Measurements from ENCODE around the gene MLPH. TPM values are rescaled to one million over a fixed set of nuclear protein-coding genes. Genes with fewer than 3 reads are reported as not detected.

MLPH gene
- total RNA-seq, 1 donor from 2014 or later, result not detected

DNA sequence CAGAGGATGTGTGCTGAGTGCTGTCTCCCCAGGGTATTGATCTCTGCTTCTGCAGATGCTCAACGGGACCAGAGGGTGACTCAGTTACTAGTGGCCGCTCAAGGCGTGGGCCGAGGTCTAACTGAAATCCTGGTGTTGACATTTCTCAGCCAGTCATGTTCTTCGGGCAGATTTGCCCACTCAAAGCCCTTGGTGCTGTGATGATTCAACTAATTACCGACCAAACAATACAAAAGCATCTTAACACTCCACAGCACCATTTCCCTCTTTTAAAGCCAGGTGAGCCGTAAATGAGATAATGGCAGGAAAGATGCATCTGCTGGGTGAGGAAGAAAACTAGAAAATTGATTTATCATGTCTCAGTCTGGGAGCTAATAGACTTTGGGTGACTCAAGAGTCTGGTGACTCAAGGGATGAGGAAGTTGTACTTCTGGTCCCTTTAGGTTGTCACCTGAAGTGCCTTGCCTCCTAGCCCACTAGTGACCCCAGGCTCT is 46.7 kb downstream of the MLPH start:
- H3K79me2 ChIP-seq (ENCODE audit: low read depth), result no peaks in the 10 kb centered on the region
- Mint-ChIP-seq H3K4me1 (peaks cover 14% of the 10 kb centered on the region), H3K36me3 (no peaks in the 10 kb centered on the region), H3K9me3 (no peaks in the 10 kb centered on the region), H3K4me3 (no peak overlapping the region), H3K27me3 (ENCODE audit: insufficient read depth, low read depth) (peaks cover 7% of the 10 kb centered on the region), H3K27ac (no peak overlapping the region)
- TF ChIP-seq EZH2phosphoT487 (IDR thresholded peaks at IDR 0.05), result no peak
- no peak for TF ChIP-seq EZH2 (IDR thresholded peaks at IDR 0.05)
- TF ChIP-seq, protein P1, sequence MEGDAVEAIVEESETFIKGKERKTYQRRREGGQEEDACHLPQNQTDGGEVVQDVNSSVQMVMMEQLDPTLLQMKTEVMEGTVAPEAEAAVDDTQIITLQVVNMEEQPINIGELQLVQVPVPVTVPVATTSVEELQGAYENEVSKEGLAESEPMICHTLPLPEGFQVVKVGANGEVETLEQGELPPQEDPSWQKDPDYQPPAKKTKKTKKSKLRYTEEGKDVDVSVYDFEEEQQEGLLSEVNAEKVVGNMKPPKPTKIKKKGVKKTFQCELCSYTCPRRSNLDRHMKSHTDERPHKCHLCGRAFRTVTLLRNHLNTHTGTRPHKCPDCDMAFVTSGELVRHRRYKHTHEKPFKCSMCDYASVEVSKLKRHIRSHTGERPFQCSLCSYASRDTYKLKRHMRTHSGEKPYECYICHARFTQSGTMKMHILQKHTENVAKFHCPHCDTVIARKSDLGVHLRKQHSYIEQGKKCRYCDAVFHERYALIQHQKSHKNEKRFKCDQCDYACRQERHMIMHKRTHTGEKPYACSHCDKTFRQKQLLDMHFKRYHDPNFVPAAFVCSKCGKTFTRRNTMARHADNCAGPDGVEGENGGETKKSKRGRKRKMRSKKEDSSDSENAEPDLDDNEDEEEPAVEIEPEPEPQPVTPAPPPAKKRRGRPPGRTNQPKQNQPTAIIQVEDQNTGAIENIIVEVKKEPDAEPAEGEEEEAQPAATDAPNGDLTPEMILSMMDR (IDR thresholded peaks at IDR 0.05), result no peak
- no peak overlapping the region for H3K4me2 ChIP-seq
- H3F3A ChIP-seq (ENCODE audit: low read depth), result no peaks in the 10 kb centered on the region
- no peak overlapping the region for H3K4me3 ChIP-seq
- H3K9me3 ChIP-seq (ENCODE audit: low read depth), result no peaks in the 10 kb centered on the region
- H3K27me3 ChIP-seq, result no peaks in the 10 kb centered on the region
- H3K36me3 ChIP-seq, result no peaks in the 10 kb centered on the region
- no peak overlapping the region for H3K27ac ChIP-seq
- DNase-seq (ENCODE audit: low spot score), result no peak
- H3K4me1 ChIP-seq, result no peaks in the 10 kb centered on the region
- H4K20me1 ChIP-seq (ENCODE audit: low read depth), result no peaks in the 10 kb centered on the region
- no peak overlapping the region for H3K9ac ChIP-seq
- no peak overlapping the region for H2AFZ ChIP-seq (replicated peaks)

DNA sequence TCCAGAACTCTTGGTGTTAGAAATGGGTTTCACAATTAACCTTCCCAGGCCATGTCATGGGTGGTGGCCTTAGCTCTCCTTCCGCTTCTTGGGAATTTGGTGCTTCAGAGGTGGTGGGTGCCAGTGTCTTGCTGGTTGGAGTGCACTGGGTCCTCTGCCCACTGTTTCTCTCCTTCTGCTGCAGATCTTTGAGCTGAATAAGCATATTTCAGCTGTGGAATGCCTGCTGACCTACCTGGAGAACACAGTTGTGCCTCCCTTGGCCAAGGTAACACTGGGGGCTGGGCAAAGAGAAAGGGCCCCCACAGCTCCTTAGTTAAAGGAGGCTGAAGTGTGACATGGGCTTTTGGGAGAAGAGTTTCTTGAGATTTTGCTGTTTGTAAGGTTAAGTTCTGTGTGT is 47.3 kb downstream of the MLPH start:
- Histone ChIP-seq H2AFZ (replicated peaks) (no peak overlapping the region), H3K9me3 (ENCODE audit: low read depth) (no peaks in the 10 kb centered on the region), H3K4me1 (no peaks in the 10 kb centered on the region), H3K79me2 (ENCODE audit: low read depth) (no peaks in the 10 kb centered on the region), H3K9ac (no peak overlapping the region), H3K27ac (no peak overlapping the region), H3K4me2 (no peak overlapping the region), H3K4me3 (no peak overlapping the region), H3K36me3 (no peaks in the 10 kb centered on the region), H4K20me1 (ENCODE audit: low read depth) (no peaks in the 10 kb centered on the region), H3F3A (ENCODE audit: low read depth) (no peaks in the 10 kb centered on the region), H3K27me3 (no peaks in the 10 kb centered on the region)
- Mint-ChIP-seq H3K27ac (no peak overlapping the region), H3K4me1 (peaks cover 15% of the 10 kb centered on the region), H3K27me3 (ENCODE audit: insufficient read depth, low read depth) (peaks cover 10% of the 10 kb centered on the region), H3K9me3 (no peaks in the 10 kb centered on the region), H3K4me3 (no peak overlapping the region), H3K36me3 (no peaks in the 10 kb centered on the region)
- DNase-seq (ENCODE audit: low spot score), result no peak
- no peak for TF ChIP-seq EZH2phosphoT487 (IDR thresholded peaks at IDR 0.05)
- no peak for TF ChIP-seq EZH2 (IDR thresholded peaks at IDR 0.05)
- TF ChIP-seq, protein P1 (IDR thresholded peaks at IDR 0.05), result no peak

DNA sequence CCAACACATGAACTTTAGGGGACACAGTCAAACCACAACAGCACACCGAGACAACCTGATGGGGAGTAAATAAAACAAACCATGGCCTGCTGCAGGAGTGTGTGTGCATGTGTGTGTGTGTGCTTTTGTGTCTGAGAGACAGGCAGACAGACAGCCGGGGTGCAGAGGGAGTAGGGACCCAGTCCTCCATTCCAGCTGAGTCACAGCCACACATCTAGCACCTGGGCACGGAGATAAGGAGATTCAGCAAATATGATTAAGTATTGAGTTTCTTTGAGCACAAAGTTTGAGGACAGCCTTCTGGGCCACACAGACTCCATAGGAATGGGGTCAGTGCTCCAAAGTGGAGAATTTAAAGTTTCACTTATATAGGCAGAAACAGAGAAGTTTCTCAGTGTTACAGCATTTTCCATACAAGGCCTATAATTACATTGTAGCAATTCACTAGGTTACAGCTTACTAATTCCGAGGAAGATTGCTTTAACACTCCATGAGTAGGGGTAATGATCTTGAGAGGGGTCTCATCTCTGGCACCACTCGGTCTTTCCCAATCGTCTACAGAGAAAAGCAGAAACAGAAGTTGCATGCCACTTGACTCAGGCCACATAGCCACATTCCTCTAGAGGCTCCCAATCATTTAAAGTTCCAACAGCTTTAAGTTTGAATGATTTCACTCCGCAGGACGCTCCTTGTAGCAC is 48.5 kb downstream of the MLPH start:
- Histone ChIP-seq H3K36me3 (no peaks in the 10 kb centered on the region), H3K27me3 (no peaks in the 10 kb centered on the region), H3K4me3 (no peak overlapping the region), H3K79me2 (ENCODE audit: low read depth) (no peaks in the 10 kb centered on the region), H2AFZ (replicated peaks) (no peak overlapping the region), H3F3A (ENCODE audit: low read depth) (no peaks in the 10 kb centered on the region), H4K20me1 (ENCODE audit: low read depth) (no peaks in the 10 kb centered on the region), H3K4me2 (no peak overlapping the region), H3K4me1 (no peaks in the 10 kb centered on the region), H3K27ac (no peak overlapping the region), H3K9me3 (ENCODE audit: low read depth) (no peaks in the 10 kb centered on the region), H3K9ac (no peak overlapping the region)
- Mint-ChIP-seq H3K36me3 (no peaks in the 10 kb centered on the region), H3K4me3 (no peak overlapping the region), H3K4me1 (peaks cover 17% of the 10 kb centered on the region), H3K27ac (no peak overlapping the region), H3K27me3 (ENCODE audit: insufficient read depth, low read depth) (peaks cover 10% of the 10 kb centered on the region), H3K9me3 (no peaks in the 10 kb centered on the region)
- no peak for TF ChIP-seq EZH2 (IDR thresholded peaks at IDR 0.05)
- TF ChIP-seq, protein P1 (IDR thresholded peaks at IDR 0.05), result no peak
- no peak for TF ChIP-seq EZH2phosphoT487 (IDR thresholded peaks at IDR 0.05)
- DNase-seq (ENCODE audit: low spot score), result no peak

Data from neural progenitor cell (in vitro differentiated cells).